Suppressor macrophage treated with lipopolysaccharide for 4 hours (primary cell): Measurements from ENCODE around the gene MAPKAPK2.

ENCODE experiments used
- DNase-seq: peaks from one replicate; pipeline ENCODE4 v3.0.0-alpha.2; 2020

MAPKAPK2 gene

GRCh38 chr1:206783506-206783905 is 98.8 kb downstream of the MAPKAPK2 start:
- DNase-seq: no peak
